ENCODE measurements around the gene ERBB4. TPM values are rescaled to one million over a fixed set of nuclear protein-coding genes. Genes with fewer than 3 reads are reported as not detected.

Gene ERBB4
- total RNA-seq, 1 experiment from 2014 or later: 0.04 TPM

DNA sequence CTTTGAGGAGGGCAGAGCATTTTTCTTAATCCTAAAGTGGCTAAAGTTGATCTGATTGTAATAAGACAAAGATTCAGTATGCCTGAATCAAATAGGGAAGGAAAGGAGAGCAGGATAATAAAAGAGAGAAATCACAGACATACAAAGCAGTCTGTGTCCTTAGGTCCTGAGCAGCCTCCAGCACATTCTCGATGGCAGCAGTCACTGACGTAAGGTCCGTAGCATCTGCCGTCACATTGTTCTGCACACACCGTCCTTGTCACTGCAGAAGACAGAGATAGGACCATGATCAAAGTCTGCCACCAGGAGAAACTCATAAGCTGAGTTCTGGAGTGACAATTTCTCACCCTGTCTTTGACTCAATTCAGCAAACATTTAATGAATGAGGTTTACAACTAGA, 813.7 kb downstream of the ERBB4 start:
- Mint-ChIP-seq H3K27ac (no peak overlapping the region; a peak in 1 of 7 replicates), H3K27me3 (ENCODE audit: low read depth) (no peaks in the 10 kb centered on the region), H3K9me3 (no peaks in the 10 kb centered on the region), H3K4me3 (no peak overlapping the region), H3K4me1 (no peaks in the 10 kb centered on the region; a peak in 1 of 4 replicates), H3K36me3 (ENCODE audit: insufficient read depth in 1 of 3, low read depth in 3 of 3) (no peaks in the 10 kb centered on the region)
- Histone ChIP-seq H4K91ac (ENCODE audit: insufficient read length, low read depth, low read length) (no peak overlapping the region), H3K9me3 (ENCODE audit: control insufficient read depth, low read depth, low read length) (no peaks in the 10 kb centered on the region), H2BK120ac (ENCODE audit: low read depth, low read length, poor library complexity, severe bottlenecking) (no peak overlapping the region), H3K9ac (ENCODE audit: extremely low read depth, insufficient read length, low read length) (no peak overlapping the region), H3K14ac (ENCODE audit: insufficient read depth, low read length) (no peak overlapping the region), H3K4me1 (ENCODE audit: insufficient read depth, low read length) (no peaks in the 10 kb centered on the region), H3K56ac (ENCODE audit: insufficient read length, low read depth, low read length) (no peak overlapping the region), H3K4ac (ENCODE audit: low read depth, low read length) (no peak overlapping the region), H2BK12ac (ENCODE audit: insufficient read length, low read depth, low read length) (no peak overlapping the region), H4K8ac (replicated peaks; ENCODE audit: insufficient read length, low read depth, low read length) (no peak overlapping the region), H3K4me2 (ENCODE audit: insufficient read depth, insufficient read length, low read length) (no peak overlapping the region), H4K20me1 (ENCODE audit: control insufficient read depth, insufficient read depth, insufficient read length) (no peaks in the 10 kb centered on the region), H3K18ac (ENCODE audit: insufficient read length, low read depth, low read length) (no peak overlapping the region), H3T11ph (ENCODE audit: low read length) (no peak overlapping the region), H2AK5ac (ENCODE audit: insufficient read length, low read length) (no peak overlapping the region), H2BK20ac (ENCODE audit: low read depth, low read length, poor library complexity, severe bottlenecking) (no peak overlapping the region), H2AFZ (ENCODE audit: low read length) (no peak overlapping the region), H2BK5ac (ENCODE audit: insufficient read length, low read length) (no peak overlapping the region), H4K5ac (ENCODE audit: insufficient read length, low read depth, low read length) (no peak overlapping the region), H3K79me2 (ENCODE audit: insufficient read depth, low read length) (no peaks in the 10 kb centered on the region), H2BK15ac (ENCODE audit: low read depth, low read length) (no peak overlapping the region), H3K27ac (ENCODE audit: insufficient read length, low read depth, low read length) (no peak overlapping the region), H3K23me2 (ENCODE audit: insufficient read length, low read depth, low read length, poor library complexity, severe bottlenecking) (no peaks in the 10 kb centered on the region), H3K79me1 (ENCODE audit: insufficient read depth, low read depth, low read length, poor library complexity, severe bottlenecking) (no peaks in the 10 kb centered on the region), H3K27me3 (ENCODE audit: insufficient read depth, low read length) (no peaks in the 10 kb centered on the region), H3K23ac (ENCODE audit: insufficient read length, low read depth, low read length) (no peak overlapping the region)
- DNase-seq: no peak
- no CpG with 5 or more reads among the region's 5 CpGs for WGBS (ENCODE audit: extremely low coverage, insufficient read length, low lambda C conversion rate)
- TF ChIP-seq, protein P1, sequence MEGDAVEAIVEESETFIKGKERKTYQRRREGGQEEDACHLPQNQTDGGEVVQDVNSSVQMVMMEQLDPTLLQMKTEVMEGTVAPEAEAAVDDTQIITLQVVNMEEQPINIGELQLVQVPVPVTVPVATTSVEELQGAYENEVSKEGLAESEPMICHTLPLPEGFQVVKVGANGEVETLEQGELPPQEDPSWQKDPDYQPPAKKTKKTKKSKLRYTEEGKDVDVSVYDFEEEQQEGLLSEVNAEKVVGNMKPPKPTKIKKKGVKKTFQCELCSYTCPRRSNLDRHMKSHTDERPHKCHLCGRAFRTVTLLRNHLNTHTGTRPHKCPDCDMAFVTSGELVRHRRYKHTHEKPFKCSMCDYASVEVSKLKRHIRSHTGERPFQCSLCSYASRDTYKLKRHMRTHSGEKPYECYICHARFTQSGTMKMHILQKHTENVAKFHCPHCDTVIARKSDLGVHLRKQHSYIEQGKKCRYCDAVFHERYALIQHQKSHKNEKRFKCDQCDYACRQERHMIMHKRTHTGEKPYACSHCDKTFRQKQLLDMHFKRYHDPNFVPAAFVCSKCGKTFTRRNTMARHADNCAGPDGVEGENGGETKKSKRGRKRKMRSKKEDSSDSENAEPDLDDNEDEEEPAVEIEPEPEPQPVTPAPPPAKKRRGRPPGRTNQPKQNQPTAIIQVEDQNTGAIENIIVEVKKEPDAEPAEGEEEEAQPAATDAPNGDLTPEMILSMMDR (conservative IDR thresholded peaks at IDR 0.05): no peak

All from H9 (cell line).